Kidney epithelial cell (primary cell): ENCODE measurements around the gene CUX1. TPM values are rescaled to one million over a fixed set of nuclear protein-coding genes. Genes with fewer than 3 reads are reported as not detected.

Experiments
- DNase-seq: peaks from one replicate; pipeline ENCODE4 v3.0.0-alpha.2; 2010; ENCODE audit warnings: low read depth
- H3K27me3 ChIP-seq: 2 replicates; pipeline ENCODE4 v1.6.0; 2011; ENCODE audit warnings: low read length; ENCODE audit not compliant: control insufficient read depth, insufficient read depth
- H3K36me3 ChIP-seq: 2 replicates; pipeline ENCODE4 v1.5.1; 2011; ENCODE audit warnings: low read length; ENCODE audit not compliant: control insufficient read depth, insufficient read depth
- H3K4me3 ChIP-seq: 2 replicates; pipeline ENCODE4 v1.5.1; 2011; ENCODE audit warnings: low read depth, mild to moderate bottlenecking, control low read depth, low read length
- CTCF ChIP-seq: IDR thresholded peaks from 2 replicates; pipeline ENCODE4 v1.5.1; 2011; ENCODE audit warnings: mild to moderate bottlenecking, moderate library complexity, low read length, control low read depth, inconsistent platforms; ENCODE audit not compliant: insufficient read depth, poor library complexity, severe bottlenecking
- total RNA-seq: library from RNA; depleted of rRNA; stranded (reverse); fragments of >200 nt; gene quantifications from 2 replicates; pipeline ENCODE4 v1.2.3, GENCODE V29; 2015

CUX1 gene
- total RNA-seq, 1 donor from 2014 or later = 56.7 TPM

- H3K36me3 ChIP-seq = peaks cover under 1% of the 10 kb centered on the region
- no peak for TF ChIP-seq CTCF
- H3K27me3 ChIP-seq = no peaks in the 10 kb centered on the region
- no peak overlapping the region for H3K4me3 ChIP-seq
- no peak for DNase-seq
Measured at GRCh38 chr7:101860316-101861217, 43.1 kb downstream of the CUX1 start.

- H3K4me3 ChIP-seq = no peak overlapping the region
- no peak for DNase-seq
- no peaks in the 10 kb centered on the region for H3K27me3 ChIP-seq
- TF ChIP-seq CTCF = no peak
- peaks cover 1% of the 10 kb centered on the region for H3K36me3 ChIP-seq
Measured at GRCh38 chr7:101861218-101861775, 43.9 kb downstream of the CUX1 start.

GRCh38 chr7:101862280-101863220 lies 45.1 kb downstream of the CUX1 start:
- no peak for TF ChIP-seq CTCF
- H3K4me3 ChIP-seq = no peak overlapping the region
- DNase-seq = no peak
- H3K27me3 ChIP-seq = no peaks in the 10 kb centered on the region
- H3K36me3 ChIP-seq = peaks cover 1% of the 10 kb centered on the region

GRCh38 chr7:101863598-101863997 lies 46.2 kb downstream of the CUX1 start:
- no peak for TF ChIP-seq CTCF
- DNase-seq = no peak
- Histone ChIP-seq H3K27me3 (no peaks in the 10 kb centered on the region), H3K36me3 (peaks cover 1% of the 10 kb centered on the region), H3K4me3 (no peak overlapping the region)

- H3K4me3 ChIP-seq = no peak overlapping the region
- H3K27me3 ChIP-seq = no peaks in the 10 kb centered on the region
- no peak for DNase-seq
- H3K36me3 ChIP-seq = peaks cover 1% of the 10 kb centered on the region
- no peak for TF ChIP-seq CTCF
Measured at GRCh38 chr7:101864039-101864438, 46.6 kb downstream of the CUX1 start.
